HFFc6 (cell line): ENCODE data around the gene DPYD. TPM values are rescaled to one million over a fixed set of nuclear protein-coding genes. Genes with fewer than 3 reads are reported as not detected.

Experiments used
- DNase-seq: peaks from one replicate; pipeline ENCODE4 v3.0.0-alpha.2; 2018
- H3K27ac Mint-ChIP-seq: 2 replicates; pipeline ENCODE4 v1.8.0; 2020; ENCODE audit warnings: mild to moderate bottlenecking, mixed read lengths
- H3K27me3 Mint-ChIP-seq: 2 replicates; pipeline ENCODE4 v1.8.0; 2021; ENCODE audit warnings: mild to moderate bottlenecking, moderate library complexity, mixed read lengths; ENCODE audit not compliant: insufficient read depth
- H3K36me3 Mint-ChIP-seq: 2 replicates; pipeline ENCODE4 v1.8.0; 2021; ENCODE audit warnings: low read depth, mixed read lengths
- H3K4me1 Mint-ChIP-seq: 2 replicates; pipeline ENCODE4 v1.8.0; 2020; ENCODE audit warnings: low read depth, mixed read lengths
- H3K4me3 Mint-ChIP-seq: 2 replicates; pipeline ENCODE4 v1.8.0; 2020; ENCODE audit warnings: mild to moderate bottlenecking, moderate library complexity, mixed read lengths
- H3K9me3 Mint-ChIP-seq: 2 replicates; pipeline ENCODE4 v1.8.0; 2020; ENCODE audit warnings: mild to moderate bottlenecking, mixed read lengths
- total RNA-seq, 6 experiments: library from RNA; stranded (reverse); fragmentation: NEBNext Ultra II Directional; extraction: Animal tissue kit (Norgen Biotek cat#: 25700); gene quantifications; 2 replicates in 1 of 6; 3 replicates in 5 of 6; pipeline ENCODE4 v1.2.3, GENCODE V29; 2021
- TF ChIP-seq, protein P1 (sequence below): fragments of 200-600 bp; sonication (generic); IDR thresholded peaks from 2 replicates; pipeline ENCODE4 v1.5.0; 2021; ENCODE audit warnings: antibody characterized with exemption, mild to moderate bottlenecking

Gene DPYD
- total RNA-seq, 6 experiments from 2014 or later: 37.0 to 77.8 (median 67.9) TPM

DNA sequence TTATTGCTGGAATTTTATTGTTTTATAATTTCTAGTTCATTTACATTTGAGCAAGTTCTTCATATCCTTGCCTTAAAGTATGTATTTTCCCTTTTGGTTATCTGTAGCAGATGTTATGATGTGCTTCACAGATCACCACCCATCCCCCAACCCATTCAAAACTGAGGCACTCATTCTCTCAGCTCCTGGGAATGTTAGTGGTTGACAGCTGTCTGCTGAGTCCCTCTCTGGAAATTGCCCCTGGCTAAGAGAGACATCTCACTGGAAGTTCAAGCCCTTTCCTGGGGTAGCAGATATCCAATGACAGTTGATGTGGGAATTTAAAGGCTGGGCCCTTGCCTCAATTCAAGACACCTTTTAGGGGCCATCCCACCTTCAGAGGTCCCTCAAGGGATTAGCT is 4.3 kb upstream of the DPYD start:
- Mint-ChIP-seq H3K36me3 (no peaks in the 10 kb centered on the region), H3K4me3 (no peak overlapping the region), H3K9me3 (no peaks in the 10 kb centered on the region), H3K4me1 (peaks cover 39% of the 10 kb centered on the region), H3K27me3 (no peaks in the 10 kb centered on the region), H3K27ac (no peak overlapping the region)
- TF ChIP-seq, protein P1, sequence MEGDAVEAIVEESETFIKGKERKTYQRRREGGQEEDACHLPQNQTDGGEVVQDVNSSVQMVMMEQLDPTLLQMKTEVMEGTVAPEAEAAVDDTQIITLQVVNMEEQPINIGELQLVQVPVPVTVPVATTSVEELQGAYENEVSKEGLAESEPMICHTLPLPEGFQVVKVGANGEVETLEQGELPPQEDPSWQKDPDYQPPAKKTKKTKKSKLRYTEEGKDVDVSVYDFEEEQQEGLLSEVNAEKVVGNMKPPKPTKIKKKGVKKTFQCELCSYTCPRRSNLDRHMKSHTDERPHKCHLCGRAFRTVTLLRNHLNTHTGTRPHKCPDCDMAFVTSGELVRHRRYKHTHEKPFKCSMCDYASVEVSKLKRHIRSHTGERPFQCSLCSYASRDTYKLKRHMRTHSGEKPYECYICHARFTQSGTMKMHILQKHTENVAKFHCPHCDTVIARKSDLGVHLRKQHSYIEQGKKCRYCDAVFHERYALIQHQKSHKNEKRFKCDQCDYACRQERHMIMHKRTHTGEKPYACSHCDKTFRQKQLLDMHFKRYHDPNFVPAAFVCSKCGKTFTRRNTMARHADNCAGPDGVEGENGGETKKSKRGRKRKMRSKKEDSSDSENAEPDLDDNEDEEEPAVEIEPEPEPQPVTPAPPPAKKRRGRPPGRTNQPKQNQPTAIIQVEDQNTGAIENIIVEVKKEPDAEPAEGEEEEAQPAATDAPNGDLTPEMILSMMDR: no peak
- DNase-seq: no peak

DNA sequence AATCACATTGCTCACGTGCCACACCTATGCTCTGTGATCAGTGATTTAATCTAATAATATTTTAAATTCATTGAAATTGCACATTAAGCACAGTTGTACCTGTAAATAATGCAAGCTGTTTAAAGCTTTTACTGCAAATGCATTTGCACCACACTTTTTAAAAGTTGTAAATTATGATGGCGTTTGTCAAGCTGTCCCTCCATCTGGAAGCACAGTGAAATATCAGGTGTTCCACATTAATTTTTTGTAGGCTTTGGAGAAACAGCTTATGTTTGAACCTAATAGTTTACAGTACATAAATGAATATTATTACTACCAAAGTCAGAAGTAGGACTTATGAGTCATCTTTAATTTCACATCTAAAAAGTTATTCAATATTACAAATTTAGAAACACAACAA is 3.0 kb upstream of the DPYD start:
- no peak for DNase-seq
- Mint-ChIP-seq H3K4me1 (peaks cover 42% of the 10 kb centered on the region), H3K27ac (no peak overlapping the region), H3K4me3 (no peak overlapping the region), H3K27me3 (no peaks in the 10 kb centered on the region), H3K9me3 (no peaks in the 10 kb centered on the region), H3K36me3 (no peaks in the 10 kb centered on the region; the same call in 1 of the 2 replicates)
- TF ChIP-seq, protein P1: no peak

DNA sequence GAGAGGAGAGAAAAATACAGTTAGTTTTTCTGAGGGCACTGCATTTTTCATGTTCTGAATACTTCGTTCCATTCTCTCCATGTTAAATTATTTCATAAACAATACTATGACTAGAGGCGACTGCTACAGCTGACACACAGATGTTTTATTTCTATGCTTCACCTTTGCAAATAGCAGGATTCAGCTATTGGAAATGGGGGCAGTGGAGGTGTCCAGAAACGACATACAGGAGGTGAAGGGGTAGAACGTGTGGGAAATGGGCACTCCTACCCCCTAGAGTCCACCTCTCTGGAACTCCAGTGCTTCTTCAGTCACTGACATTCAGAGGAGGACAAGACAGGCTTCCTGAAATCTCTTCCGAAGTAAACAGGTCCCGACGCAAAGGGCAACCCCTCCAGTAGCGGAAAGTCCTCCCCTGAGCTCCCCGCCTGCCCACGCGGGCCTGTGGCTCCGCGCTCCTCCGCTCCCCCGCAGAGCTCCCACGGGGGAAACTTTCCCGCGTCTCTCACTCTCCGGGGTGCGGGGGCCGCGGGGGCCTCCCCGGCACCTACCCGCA is 480 bp downstream of the DPYD start:
- TF ChIP-seq, protein P1: no peak
- Mint-ChIP-seq H3K4me1 (peaks cover 62% of the 10 kb centered on the region), H3K27ac (peak overlapping the region; percentile 79), H3K9me3 (no peaks in the 10 kb centered on the region), H3K36me3 (peaks cover 13% of the 10 kb centered on the region), H3K4me3 (peak overlapping the region; percentile 98), H3K27me3 (no peaks in the 10 kb centered on the region)
- DNase-seq: no peak

DNA sequence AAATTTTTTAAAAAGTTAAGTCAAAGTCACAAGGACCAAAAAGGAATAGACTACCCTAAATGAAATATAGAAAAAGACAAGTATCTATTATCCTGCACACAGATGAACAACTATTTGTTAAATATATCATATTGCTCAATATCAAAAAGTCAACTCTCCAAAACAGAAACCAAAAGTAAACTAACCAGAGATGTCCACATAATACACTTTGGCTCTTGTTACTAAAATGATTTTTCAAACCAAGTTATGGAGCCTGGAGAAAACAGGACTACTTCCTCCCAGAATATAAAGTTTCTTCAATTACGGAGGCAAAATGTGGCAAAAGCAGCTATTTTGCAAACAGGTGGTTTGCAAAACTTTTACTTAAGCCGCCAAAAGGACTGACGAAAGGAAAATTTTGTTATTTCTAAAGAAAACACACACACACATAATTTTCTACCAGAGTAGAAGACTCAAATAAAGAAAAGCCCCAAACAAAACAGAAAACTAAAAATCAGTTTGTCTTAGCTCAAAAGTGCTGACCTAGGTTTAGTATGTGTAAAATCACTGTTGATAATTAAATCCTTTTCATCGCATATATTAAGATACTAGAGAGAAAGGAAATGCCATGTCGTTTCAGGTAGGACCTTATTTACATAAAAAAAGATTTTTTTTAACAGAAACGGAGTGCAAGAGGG is 1.1 kb downstream of the DPYD start:
- peak overlapping the region; percentile 98 for H3K4me3 Mint-ChIP-seq

DNA sequence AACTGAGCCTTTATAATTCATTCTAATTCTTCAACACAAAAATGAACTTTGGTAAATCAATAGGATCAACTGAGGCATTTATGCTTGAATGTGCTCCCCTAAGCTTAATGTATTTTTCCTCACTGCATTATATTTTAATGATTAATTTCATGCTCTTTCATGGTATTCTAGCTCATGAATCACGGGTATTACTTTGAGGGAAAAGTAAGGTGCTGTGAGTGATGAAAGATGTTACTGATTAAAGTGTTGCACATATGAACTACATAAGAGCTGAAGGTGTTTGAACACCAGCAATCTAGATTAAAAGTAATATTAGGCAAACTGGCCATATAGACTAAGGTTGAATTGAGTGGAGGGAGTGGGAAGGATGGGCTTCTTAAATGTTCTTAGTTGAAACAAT is 1.9 kb downstream of the DPYD start:
- DNase-seq: no peak
- H3K4me1 Mint-ChIP-seq: peaks cover 72% of the 10 kb centered on the region
- H3K4me3 Mint-ChIP-seq: peak overlapping the region; percentile 98
- H3K36me3 Mint-ChIP-seq: peaks cover 13% of the 10 kb centered on the region
- TF ChIP-seq, protein P1: no peak
- no peaks in the 10 kb centered on the region for H3K9me3 Mint-ChIP-seq
- H3K27ac Mint-ChIP-seq: peak overlapping the region; percentile 79
- no peaks in the 10 kb centered on the region for H3K27me3 Mint-ChIP-seq

More for the DNA sequence above, 1.1 kb downstream of the DPYD start:
- H3K36me3 Mint-ChIP-seq: peaks cover 13% of the 10 kb centered on the region
- H3K9me3 Mint-ChIP-seq: no peaks in the 10 kb centered on the region
- DNase-seq: no peak
- H3K27ac Mint-ChIP-seq: peak overlapping the region; percentile 79
- TF ChIP-seq, protein P1: no peak
- H3K4me1 Mint-ChIP-seq: peaks cover 64% of the 10 kb centered on the region
- H3K27me3 Mint-ChIP-seq: no peaks in the 10 kb centered on the region
